GM18526 (cell line): Measurements from ENCODE around the gene SEMA5B.

ENCODE experiments used
- POLR2A ChIP-seq: IDR thresholded peaks from 3 replicates; pipeline ENCODE4 v1.6.1; 2011; ENCODE audit not compliant: insufficient read length; ENCODE audit errors: extremely low read depth

SEMA5B gene

DNA sequence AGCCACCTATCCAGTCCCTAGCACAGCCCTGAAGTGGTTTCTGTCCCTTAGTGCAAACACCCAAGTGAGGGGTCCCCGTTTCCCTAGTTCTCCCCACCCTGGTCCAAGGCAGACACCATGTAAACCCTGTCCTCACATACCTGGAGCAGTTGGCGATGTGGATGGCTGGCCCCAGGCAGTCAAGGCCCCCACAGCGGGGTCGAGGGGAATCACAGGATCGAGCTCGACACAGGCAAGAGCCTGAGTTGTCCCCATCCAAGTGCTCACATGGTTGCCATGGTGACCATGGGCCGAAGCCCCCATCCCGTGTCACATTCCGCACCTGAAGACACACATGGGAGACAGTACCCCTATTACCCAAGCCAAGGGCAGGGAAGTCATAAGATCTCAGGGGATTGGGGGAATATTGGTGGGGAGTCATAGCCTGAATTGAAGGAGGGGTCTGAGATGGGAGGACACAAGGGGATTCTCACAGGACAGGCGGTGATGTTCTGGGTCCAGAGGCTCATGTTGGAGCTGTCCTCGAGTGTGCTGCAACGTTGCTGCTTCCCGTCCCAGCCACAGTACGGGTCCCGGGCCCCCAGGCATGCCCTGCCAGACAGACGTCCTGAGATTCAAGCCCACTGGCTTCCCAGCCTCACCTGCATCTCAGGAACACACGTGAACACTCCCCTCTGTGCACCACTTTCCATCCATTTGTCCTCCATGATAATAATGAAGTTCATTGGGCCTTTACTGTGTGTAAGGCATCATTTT, 112.1 kb downstream of the SEMA5B start:
- no peak for TF ChIP-seq POLR2A

GRCh38 chr3:122913539-122914100, 113.9 kb downstream of the SEMA5B start:
- no peak for TF ChIP-seq POLR2A

- TF ChIP-seq POLR2A = no peak
These were observed 114.6 kb downstream of the SEMA5B start for GRCh38 chr3:122912772-122913538.

DNA sequence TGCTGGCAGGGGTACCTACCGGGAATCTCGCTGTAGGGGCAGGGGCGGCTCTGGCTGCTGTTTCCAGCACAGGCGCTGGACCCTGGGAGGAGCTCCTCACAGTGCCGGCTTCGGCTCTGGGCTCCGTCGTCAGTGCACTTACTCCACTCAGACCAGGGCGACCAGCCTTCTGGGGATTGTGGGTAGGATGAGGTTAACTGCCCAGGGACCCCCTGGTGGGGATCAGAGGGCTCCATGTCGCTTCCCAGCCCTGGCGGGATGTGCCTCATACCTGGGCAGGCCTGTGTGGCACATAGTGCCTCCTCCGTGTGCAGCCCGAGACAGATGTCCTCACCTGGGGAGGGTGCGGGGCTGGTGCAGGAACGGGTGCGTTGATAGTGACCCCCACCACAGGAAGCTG, 115.7 kb downstream of the SEMA5B start:
- TF ChIP-seq POLR2A = no peak

- TF ChIP-seq POLR2A = no peak
These were observed 119.3 kb downstream of the SEMA5B start for GRCh38 chr3:122908251-122908650.

GRCh38 chr3:122907471-122907870, 120.1 kb downstream of the SEMA5B start:
- TF ChIP-seq POLR2A = no peak

DNA sequence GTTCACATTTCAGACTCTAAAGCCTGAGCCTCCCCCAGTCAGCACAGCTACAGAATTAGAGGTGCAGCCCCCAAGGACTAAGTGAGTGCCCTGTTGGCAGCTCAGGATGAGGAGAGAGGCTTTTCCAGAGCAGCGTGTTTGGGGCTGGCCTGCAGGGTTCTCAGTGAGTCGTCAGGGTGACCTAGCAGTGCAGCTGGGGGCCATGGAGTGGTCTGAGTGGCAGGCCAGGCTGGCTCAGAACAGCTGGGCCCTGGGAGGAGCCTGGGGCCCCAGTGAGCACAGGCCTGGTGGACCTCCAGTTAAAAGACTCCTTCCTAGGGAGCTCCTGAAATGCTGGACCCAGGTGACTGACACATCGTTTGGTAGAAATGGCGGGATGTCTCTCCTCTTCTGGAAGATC, 124.4 kb downstream of the SEMA5B start:
- no peak for TF ChIP-seq POLR2A

GRCh38 chr3:122902326-122902725, 125.2 kb downstream of the SEMA5B start:
- TF ChIP-seq POLR2A = no peak

- no peak for TF ChIP-seq POLR2A
These were observed 129.3 kb downstream of the SEMA5B start for GRCh38 chr3:122898298-122898697.

GRCh38 chr3:122893754-122894668, 133.6 kb downstream of the SEMA5B start:
- no peak for TF ChIP-seq POLR2A

DNA sequence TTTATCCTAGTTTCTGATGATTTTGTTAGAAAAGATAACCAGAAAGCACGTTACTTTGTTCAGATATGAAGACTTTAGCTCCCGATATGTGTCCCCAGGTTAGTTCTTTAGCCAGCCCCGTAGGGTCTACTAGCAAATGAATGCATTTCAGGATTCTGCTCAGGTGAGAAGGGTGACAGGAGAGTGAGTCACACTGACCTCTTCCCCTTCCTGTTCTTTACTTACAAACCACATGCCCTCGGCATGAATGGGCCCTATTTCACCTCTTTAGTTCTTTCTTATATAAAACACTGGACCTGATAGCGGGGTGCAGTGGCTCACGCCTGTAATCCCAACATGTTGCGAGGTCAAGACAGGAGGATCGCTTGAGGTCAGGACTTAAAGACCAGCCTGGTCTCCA, 134.3 kb downstream of the SEMA5B start:
- TF ChIP-seq POLR2A = no peak

DNA sequence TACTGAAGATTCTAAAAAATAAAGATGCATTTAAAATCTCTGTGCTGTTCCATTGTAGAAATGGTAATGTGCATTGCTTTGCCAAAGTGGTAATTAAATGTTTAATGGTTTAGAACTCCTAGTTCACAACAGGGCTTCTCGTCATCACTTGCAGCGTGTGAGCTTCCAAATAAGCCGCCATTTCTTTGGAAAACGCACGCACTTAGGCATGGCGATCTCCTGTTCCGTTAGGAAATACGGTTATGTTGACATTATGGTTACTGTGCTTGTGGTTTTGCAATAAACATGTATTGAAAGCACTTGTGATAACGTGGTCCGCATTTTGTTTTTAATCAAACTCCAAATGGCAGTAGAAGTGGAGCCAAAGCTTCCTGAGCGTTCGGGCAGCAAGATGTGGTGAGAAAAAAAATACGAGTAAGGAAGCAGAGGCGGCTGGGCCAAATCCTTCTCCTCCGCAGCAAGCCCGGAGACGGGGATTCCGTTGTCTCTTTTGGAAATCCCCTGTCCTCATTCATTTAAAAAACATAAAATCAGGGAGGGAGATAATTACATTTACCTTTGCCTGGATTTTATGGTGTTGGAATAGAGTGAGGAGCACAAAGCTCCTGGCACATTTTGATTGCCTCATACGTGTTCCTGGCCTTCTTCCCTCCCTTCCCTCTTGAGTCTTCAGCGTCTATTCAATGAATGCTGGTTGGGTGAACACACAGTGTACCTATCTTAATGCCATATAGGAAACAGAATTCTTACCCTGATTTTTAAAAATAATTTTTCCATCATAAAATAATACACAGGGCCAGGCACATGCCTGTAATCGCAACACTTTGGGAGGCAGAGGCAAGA, 135.2 kb downstream of the SEMA5B start:
- TF ChIP-seq POLR2A = no peak

- no peak for TF ChIP-seq POLR2A
These were observed 136.8 kb downstream of the SEMA5B start for GRCh38 chr3:122890720-122891220.

- no peak for TF ChIP-seq POLR2A
These were observed 137.4 kb downstream of the SEMA5B start for GRCh38 chr3:122890077-122890719.
